Vagina (tissue), 2 donors: ENCODE results near the gene PCDH19. TPM values are rescaled to one million over a fixed set of nuclear protein-coding genes. Genes with fewer than 3 reads are reported as not detected.

Experiments used
- DNase-seq, 2 donors: peaks; one replicate each; pipeline ENCODE4 v3.0.0-alpha.2; 2017; ENCODE audit errors: extremely low spot score in 2 of 2
- H3K27ac ChIP-seq: fragments of 200-600 bp; sonication (generic); one replicate; pipeline ENCODE4 v1.5.1; 2019
- H3K27me3 ChIP-seq: fragments of 200-600 bp; sonication (generic); one replicate; pipeline ENCODE4 v1.5.1; 2019
- H3K36me3 ChIP-seq, 2 donors: fragments of 200-600 bp; sonication (generic); one replicate each; pipeline ENCODE4 v1.5.1; 2017 to 2019
- H3K4me1 ChIP-seq: fragments of 200-600 bp; sonication (generic); one replicate; pipeline ENCODE4 v1.5.1; 2019
- H3K4me3 ChIP-seq, 2 donors: fragments of 200-600 bp; sonication (generic); 1 replicate in 1 of 2; 2 replicates in 1 of 2; pipeline ENCODE4 v1.5.1; 2016 to 2019
- H3K9me3 ChIP-seq: fragments of 200-600 bp; sonication (generic); one replicate; pipeline ENCODE4 v1.5.1; 2019
- CTCF ChIP-seq, 3 experiments: fragments of 450-650 bp in 2 of 3; fragments of 200-600 bp in 1 of 3; sonication (generic) in 1 of 3; IDR thresholded peaks; one replicate each; pipeline ENCODE4 v1.5.1; 2017 to 2019; ENCODE audit warnings: antibody characterized with exemption in 3 of 3, mild to moderate bottlenecking in 2 of 3, moderate library complexity in 2 of 3
- POLR2A ChIP-seq, 2 donors: fragments of 450-650 bp; IDR thresholded peaks; one replicate each; pipeline ENCODE4 v1.6.1; 2017; ENCODE audit warnings: antibody characterized with exemption in 2 of 2, mild to moderate bottlenecking in 2 of 2, moderate library complexity in 2 of 2
- POLR2AphosphoS5 ChIP-seq, 2 donors: sonication (generic); formaldehyde crosslinking; IDR thresholded peaks; one replicate each; pipeline ENCODE4 v1.9.0; 2017; ENCODE audit warnings: antibody characterized with exemption in 2 of 2, mild to moderate bottlenecking in 2 of 2, low read depth in 1 of 2; ENCODE audit not compliant: insufficient read depth in 1 of 2
- intact Hi-C: fragments of 100-400 bp; cut with DNase I; formaldehyde crosslinking; loops from one replicate; pipeline ENCODE4 v1.15.1; 2023
- total RNA-seq: library from RNA; depleted of rRNA; stranded (reverse); fragments of >200 nt; gene quantifications from one replicate; pipeline ENCODE4 v1.2.3, GENCODE V29; 2016

Gene PCDH19
- total RNA-seq, 1 donor from 2014 or later: 3.4 TPM

DNA sequence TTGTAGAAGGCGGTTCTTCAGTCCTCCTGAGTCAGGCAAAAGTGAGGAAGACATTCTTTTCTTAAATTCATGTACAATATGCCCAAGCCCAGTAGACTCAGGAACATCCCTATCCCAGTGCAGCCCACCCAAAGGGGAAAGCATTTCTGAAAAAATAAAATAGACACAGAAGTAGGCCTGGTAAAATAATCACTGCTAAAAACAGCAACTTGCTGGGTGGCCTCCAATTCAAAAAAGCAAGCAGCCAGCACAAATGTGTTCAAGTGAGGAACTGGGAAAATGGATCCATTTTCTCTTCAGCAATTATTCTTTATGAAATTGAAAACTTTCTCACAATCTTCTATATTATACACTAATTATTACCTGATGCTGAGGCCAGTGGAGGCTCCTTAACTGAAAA lies 165.4 kb downstream of the PCDH19 start:
- no peak for DNase-seq
- no peak for TF ChIP-seq POLR2AphosphoS5 (IDR thresholded peaks at IDR 0.05; ENCODE audit: insufficient read depth in 1 of 2, low read depth in 1 of 2)
- no peak for TF ChIP-seq CTCF (IDR thresholded peaks at IDR 0.05)
- no peak for TF ChIP-seq POLR2A (IDR thresholded peaks at IDR 0.05)
- Histone ChIP-seq H3K36me3 (no peaks in the 10 kb centered on the region), H3K27ac (no peak overlapping the region), H3K9me3 (no peaks in the 10 kb centered on the region), H3K4me3 (no peak overlapping the region), H3K4me1 (no peaks in the 10 kb centered on the region), H3K27me3 (no peaks in the 10 kb centered on the region)
- intact Hi-C loops: no loop called here

Other genes starting within 250 kb of the PCDH19 start
- gene TNMD, start 174.7 kb upstream of the PCDH19 start, total RNA-seq: not detected
- 19.6 TPM for gene TSPAN6, start 226.5 kb upstream of the PCDH19 start, total RNA-seq
- gene SRPX2, start 233.9 kb upstream of the PCDH19 start, total RNA-seq: 50.6 TPM